NCI-H2227 treated with DMSO at 0.1 percent for 48 hours (cell line): ENCODE results near the gene BICDL2.

Experiments used
- DNase-seq: peaks from one replicate; lab custom pipeline; 2025; lab: John Stamatoyannopoulos, UW

Gene BICDL2

DNA sequence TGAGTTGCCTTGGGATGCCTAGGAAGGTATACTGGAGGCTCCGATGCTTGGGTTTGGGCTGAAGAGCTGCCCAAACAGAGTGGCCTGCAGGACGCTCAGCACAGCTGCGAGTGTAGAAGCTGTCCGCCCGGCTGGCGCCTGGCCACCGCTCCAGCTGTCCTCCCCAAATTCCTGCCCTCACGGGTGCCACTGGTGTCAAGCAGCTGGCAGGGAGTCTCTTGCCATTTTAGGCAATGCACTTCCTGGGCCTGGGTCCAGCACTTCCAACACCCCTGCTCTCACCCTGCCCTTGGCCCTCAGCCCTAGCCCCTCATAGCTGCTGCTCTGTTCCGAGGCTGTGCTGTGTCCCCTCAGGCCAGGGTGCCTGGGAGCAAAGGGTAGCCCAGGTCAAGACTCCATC is 51.3 kb downstream of the BICDL2 start:
- no peak for DNase-seq

DNA sequence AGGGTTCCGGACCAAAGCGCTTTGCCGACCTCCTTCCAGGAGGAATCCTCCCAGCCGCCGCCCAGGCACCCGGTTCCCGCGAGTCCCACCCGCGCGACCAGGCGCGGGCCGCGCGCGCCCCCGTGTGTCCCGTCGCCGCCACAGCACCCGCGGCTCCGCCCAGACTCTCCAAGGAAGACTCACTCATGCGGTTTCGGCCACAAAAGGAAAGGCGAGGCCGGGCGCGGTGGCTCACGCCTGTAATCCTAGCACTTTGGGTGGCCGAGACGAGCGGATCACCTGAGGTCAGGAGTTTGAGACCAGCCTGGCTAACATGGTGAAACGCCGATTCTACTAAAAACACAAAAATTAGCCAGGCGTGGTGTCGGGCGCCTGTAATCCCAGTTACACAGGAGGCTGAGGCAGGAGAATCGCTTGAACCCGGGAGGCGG is 53.0 kb downstream of the BICDL2 start:
- DNase-seq = peak; percentile 81

DNA sequence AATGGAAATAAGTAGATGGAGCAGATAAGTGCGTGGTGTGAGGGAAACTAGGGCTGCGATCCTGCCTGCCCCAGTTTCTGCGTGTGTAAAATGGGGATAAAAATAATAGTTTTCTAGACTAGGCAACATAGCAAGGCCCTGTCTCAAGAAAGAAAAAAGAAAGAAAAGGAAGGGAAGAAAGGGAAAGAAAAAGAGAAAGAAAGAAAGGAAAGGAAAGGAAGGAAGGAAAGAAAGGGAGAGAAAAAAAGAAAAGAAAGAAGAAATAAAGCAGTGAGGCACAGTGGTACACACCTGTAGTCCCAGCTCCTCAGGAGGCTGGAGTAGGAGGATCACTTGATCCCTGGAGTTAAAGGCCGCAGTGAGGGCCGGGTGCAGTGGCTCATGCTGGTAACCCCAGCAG is 54.3 kb downstream of the BICDL2 start:
- no peak for DNase-seq

DNA sequence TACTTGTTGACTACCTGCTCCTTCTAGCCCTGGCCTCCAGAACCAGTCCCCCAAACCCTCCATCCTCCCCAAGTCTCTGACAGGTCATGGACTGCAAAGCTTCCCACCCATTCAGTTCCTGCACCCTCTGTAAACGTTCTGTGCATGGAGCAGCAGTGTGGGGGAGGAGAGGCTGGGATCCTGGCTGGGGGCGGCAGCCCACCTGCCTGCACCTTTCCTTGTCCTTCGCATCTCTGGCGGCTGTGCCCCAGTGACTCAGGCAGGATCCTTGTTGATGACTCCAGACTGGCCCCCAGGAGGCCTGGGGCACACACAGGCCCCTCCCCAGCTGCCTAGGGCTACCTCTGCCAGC is 54.9 kb downstream of the BICDL2 start:
- DNase-seq = no peak

DNA sequence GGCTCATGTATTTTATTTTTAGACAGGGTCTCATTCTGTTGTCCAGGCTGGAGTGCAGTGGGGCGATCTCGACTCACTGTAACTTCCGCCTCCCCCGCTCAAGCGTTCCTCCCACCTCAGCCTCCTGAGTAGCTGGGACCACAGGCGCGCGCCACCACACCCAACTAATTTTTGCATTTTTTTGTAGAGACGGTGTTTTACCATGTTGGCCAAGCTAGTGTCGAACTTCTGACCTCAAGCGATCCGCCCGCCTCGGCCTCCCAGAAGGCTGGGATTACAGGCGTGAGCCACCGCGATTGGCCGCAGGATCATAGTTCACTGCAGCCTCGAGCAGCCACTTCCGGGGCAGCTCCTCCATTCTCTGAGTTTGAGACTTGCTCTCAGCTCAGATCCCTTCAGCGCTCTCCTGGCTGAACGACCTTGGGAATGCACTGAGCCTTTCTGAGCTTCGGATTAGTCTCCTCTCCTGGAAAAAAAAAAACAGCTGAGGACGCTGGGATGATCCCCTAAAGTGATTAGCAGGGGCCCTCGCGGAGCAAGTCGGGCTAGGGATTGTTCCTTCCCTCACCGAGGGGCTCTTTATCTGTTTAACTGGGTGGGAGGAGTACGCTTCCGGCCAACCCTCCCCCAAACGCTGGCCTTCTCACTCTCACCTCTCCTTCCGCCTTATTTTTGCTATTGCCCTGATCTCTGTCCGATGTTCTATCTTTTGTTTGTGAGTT is 55.4 kb downstream of the BICDL2 start:
- DNase-seq = no peak

DNA sequence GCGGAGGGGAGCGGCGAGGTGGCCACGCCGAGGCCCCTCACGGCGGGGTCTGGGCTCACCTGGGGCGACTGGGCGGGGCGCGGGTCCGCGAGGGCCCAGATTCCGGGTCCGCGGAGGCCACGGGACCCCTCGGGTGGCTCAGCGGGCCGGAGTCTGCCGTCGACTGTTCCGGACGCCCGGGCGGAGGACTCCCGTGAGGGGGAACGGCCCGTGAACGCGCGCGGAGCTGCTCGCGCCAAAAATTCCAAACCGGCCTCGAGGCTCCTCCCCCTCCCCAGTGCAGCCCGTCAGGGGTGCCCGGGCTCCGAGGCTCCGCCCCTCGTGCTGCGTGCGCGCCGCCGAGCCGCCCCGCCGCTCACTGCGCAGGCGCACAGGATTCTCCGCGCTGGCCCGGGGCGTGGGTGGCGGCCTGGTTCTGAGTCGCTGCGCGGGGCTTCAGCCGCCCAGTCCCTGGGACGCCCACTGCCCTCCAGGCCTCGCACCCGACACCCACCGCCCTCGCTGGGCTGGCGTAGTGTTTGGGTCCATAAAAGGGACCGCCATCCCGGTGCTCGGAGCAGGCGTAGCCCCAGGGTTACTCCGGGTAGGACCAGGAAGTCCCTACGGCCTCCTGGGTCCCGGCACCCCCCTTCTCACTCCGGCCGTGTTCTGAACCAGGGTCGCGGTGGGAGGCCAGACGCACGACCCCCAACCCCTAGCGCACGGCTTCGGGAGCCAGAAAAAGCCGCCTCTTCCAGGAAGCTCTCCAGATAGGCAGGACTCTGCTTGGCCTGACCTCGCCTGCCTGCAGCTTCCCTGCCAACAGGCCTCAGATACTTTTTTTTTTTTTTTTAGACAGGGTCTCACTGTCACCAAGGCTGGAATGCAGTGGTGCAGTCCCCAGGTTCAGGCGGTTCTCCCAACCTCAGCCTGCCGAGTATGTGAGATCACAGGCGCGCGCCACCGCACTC is 56.2 kb downstream of the BICDL2 start, which contains the start of gene PKMYT1:
PKMYT1 (minus strand) TSS at position 220 of the 950 bp plus-strand sequence. CDS start 789 bp downstream, outside the sequence.
- peak; percentile 80 for DNase-seq

DNA sequence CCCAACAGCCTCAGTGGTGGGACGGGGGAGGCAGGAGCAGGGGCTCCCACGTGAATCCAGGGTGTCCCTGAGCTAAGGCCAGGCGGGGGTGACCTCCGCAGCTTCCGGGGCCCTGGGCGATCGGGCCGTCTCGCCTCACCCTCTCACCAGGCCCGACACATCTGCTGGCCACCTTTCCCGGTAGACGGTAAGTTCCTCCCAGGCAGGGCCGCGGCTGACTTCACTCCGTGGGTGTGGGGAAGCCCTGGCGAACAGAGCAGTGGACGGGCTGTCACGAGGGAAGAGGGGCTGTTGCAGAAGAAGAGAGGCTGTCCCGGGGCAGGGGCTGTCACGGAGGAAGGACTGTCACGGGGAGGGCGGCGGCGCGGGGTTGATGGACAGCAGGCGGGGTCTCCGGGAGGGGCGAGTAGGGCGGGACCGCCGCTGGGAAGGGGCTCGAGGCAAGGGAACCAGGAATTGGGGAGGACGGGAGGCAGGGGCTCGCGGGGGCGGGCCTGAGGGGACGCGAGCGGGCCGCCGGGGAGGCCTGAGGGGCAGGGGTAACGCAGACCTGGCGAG is 57.0 kb downstream of the BICDL2 start:
- DNase-seq = no peak
